Measurements from ENCODE around the gene CEP128.

Gene CEP128

DNA sequence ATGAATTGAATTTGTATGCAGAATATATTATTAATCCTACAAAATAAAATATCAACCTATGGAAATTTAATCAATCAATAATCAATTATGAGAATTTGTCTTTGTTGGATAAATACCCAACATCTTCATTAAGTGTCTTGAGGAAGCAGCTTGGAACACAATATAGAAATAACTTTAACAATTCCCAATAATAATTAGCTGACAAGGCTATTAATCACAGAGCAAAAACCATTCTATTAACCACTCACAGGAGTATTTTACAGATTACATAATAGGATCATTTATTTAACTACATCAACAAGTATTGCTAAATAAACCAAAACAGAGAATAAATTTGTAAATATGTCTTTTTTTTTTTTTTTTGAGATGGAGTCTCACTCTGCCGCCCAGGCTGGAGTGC lies 190.3 kb downstream of the CEP128 start:
- DNase-seq (ENCODE audit: low spot score) = no peak
- in situ Hi-C loops (cut with MboI; ENCODE audit: low sequenced_read_pairs, unreplicated experiment) = no loop called here
- TF ChIP-seq, protein P1, sequence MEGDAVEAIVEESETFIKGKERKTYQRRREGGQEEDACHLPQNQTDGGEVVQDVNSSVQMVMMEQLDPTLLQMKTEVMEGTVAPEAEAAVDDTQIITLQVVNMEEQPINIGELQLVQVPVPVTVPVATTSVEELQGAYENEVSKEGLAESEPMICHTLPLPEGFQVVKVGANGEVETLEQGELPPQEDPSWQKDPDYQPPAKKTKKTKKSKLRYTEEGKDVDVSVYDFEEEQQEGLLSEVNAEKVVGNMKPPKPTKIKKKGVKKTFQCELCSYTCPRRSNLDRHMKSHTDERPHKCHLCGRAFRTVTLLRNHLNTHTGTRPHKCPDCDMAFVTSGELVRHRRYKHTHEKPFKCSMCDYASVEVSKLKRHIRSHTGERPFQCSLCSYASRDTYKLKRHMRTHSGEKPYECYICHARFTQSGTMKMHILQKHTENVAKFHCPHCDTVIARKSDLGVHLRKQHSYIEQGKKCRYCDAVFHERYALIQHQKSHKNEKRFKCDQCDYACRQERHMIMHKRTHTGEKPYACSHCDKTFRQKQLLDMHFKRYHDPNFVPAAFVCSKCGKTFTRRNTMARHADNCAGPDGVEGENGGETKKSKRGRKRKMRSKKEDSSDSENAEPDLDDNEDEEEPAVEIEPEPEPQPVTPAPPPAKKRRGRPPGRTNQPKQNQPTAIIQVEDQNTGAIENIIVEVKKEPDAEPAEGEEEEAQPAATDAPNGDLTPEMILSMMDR (IDR thresholded peaks at IDR 0.05; ENCODE audit: borderline replicate concordance, control extremely low read depth, extremely low read depth, insufficient read depth, missing control alignments) = no peak

DNA sequence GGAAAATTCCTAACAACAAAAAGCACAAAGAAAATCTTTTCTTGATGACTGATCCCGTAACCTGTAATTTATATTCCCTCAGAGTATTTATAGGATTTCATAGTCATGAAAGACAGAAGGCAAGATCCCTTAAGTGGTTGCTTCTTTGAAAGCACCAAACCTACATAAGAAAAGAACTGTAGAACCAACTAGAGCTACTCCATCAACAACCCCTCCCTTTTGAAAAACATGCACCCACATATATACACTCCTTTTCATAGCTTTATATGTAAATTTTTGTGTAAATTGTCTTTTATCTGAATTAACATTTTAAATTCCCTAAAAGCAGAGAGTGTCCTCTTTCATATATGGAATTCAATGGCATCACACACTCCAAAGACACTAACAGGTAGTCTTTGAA lies 215.3 kb downstream of the CEP128 start:
- TF ChIP-seq, protein P1 (IDR thresholded peaks at IDR 0.05; ENCODE audit: borderline replicate concordance, control extremely low read depth, extremely low read depth, insufficient read depth, missing control alignments) = no peak
- in situ Hi-C loops (cut with MboI; ENCODE audit: low sequenced_read_pairs, unreplicated experiment) = no loop called here
- DNase-seq (ENCODE audit: low spot score) = no peak

DNA sequence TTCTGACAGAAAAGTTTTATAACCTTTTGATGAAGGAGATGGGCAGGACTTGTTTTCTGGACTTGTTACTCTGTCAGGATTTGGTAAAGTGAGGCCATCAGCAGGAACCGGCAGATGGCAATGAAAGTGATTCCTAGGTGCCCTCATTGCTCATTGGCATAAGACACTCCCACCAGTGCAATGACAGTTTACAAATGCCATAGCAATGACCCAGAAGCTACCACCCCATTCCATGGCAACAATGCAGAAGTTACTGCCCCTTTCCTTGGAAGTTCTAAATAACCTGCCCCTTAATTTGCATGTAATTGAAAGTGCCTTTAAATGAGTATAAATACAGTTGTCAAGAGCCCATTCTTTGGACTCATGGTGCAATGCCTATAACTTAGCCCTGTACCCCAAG lies 222.6 kb downstream of the CEP128 start:
- no peak for DNase-seq (ENCODE audit: low spot score)
- in situ Hi-C loops (cut with MboI; ENCODE audit: low sequenced_read_pairs, unreplicated experiment) = no loop called here
- TF ChIP-seq, protein P1 (IDR thresholded peaks at IDR 0.05; ENCODE audit: borderline replicate concordance, control extremely low read depth, extremely low read depth, insufficient read depth, missing control alignments) = no peak

DNA sequence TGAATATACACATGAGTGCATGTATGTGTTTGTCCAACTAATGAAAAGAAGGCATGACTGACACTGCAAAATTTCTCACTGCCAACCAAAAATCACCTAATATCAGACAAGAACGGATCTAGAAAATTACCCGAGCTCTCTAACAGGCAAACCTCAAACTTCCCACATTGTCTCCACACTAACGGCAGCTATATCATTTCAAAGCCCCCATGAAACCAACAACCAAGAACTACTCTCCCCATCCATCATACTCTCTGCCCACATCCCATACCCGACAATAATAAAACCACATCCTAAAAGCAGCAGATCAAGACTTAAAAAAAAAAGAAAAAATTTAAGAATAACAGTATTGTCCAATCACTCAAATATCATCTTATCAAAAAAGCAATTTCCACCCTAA lies 227.1 kb downstream of the CEP128 start:
- TF ChIP-seq, protein P1 (IDR thresholded peaks at IDR 0.05; ENCODE audit: borderline replicate concordance, control extremely low read depth, extremely low read depth, insufficient read depth, missing control alignments) = no peak
- DNase-seq (ENCODE audit: low spot score) = no peak

DNA sequence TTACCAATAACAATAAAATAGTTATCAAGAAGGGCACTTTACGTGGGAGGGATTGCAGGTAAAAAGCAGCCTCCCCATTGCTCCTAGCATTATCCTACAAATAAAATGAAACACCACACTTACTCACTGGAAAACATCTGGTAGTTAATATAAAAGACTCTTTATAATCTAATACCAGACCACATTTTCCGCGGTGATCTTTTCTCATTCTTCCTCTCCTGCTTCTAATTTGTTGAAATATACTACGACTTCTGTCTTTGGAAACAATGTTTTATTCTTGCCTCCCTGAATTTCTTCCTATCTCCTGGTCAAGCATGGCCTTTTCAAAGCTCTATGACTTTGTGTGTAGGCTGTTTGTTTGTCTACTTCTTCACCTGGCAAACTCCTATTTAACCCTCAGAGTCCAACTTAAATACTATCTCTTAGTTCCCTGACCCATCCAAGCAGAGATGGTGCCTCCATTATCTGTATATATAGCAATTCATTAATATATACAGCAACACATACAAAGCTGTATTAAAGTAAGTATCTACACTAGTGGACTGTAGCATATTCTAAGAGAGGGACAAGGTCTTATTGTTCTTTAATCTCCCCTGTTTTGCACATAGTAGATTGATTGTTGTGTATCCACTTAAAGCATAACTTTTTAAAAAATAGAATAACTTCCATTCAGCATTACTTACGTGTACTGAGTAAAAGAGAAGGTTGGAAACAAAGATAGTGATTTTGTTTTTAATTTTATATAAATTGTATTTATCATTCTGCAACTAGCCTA lies 228.3 kb downstream of the CEP128 start:
- TF ChIP-seq, protein P1 (IDR thresholded peaks at IDR 0.05; ENCODE audit: borderline replicate concordance, control extremely low read depth, extremely low read depth, insufficient read depth, missing control alignments) = no peak
- in situ Hi-C loops (cut with MboI; ENCODE audit: low sequenced_read_pairs, unreplicated experiment) = no loop called here
- no peak for DNase-seq (ENCODE audit: low spot score)

More for the DNA sequence above, 227.1 kb downstream of the CEP128 start:
- in situ Hi-C loops (cut with MboI; ENCODE audit: low sequenced_read_pairs, unreplicated experiment) = no loop called here

DNA sequence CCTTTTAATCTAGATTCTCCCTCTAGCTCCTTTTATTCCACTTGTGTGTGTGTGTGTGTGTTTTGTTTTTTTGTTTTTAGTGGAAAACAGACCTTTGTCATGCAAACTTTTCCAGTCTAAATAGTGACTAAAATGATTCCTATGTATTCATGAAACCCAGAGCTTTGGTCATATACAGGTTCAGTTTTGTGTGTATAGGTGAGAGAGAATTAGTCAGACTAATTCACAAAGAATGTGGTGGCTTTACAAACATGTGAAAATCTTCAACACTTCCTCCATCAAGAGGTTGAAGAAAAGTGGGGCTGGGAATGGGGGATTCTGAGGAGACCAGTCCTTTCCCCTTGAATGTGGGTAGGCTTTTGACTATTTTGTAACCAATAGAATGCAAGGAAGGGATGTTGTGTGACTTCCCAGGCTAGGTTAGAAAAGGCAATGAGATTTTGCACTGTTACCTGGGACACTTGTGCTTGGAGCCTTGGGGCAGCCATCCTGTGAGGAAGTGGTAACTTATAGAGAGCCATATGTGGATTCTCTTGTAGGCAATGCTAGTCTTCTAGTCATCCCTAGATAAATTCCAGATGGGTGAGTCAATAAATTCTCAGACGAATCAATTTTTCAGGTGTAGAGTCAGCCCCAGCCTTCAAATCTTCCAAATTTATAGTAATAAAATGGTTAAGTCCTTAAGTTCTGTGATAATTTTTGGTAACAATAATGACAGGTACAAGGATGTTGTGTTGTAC lies 236.1 kb downstream of the CEP128 start:
- TF ChIP-seq, protein P1 (IDR thresholded peaks at IDR 0.05; ENCODE audit: borderline replicate concordance, control extremely low read depth, extremely low read depth, insufficient read depth, missing control alignments) = no peak
- in situ Hi-C loops (cut with MboI; ENCODE audit: low sequenced_read_pairs, unreplicated experiment) = no loop called here
- DNase-seq (ENCODE audit: low spot score) = no peak
